Panc1 (cell line): ENCODE results near the gene ADIRF. TPM values are rescaled to one million over a fixed set of nuclear protein-coding genes. Genes with fewer than 3 reads are reported as not detected.
A peak's percentile ranks its signal among the peaks of the same experiment; 100 is the strongest.

Experiments used
- ATAC-seq: fragments of 200-7000 bp; cut with Tn5 transposase; 2 replicates; pipeline ENCODE4 v1.9.1; 2020; ENCODE audit warnings: mild to moderate bottlenecking, moderate library complexity
- BruUV-seq: library from RNA; stranded (reverse); fragments of 400-500 nt; replicated peaks from 2 replicates; lab custom pipeline; 2021; lab: Mats Ljungman, UMichigan
- CTCF ChIA-PET: fragments of 300-600 bp; sonication (Branson Sonifier 250); formaldehyde crosslinking; loops from one replicate; lab custom pipeline; 2022; ENCODE audit warnings: antibody characterized with exemption; lab: Charles Lee
- POLR2A ChIA-PET: fragments of 300-600 bp; sonication (Branson Sonifier 250); formaldehyde crosslinking; loops from one replicate; lab custom pipeline; 2022; ENCODE audit warnings: antibody characterized with exemption; lab: Charles Lee
- DNase-seq: peaks from one replicate; pipeline ENCODE4 v3.0.0-alpha.2; 2010; ENCODE audit warnings: low read depth, low spot score
- H3K27ac ChIP-seq: 2 replicates; pipeline ENCODE4 v1.5.1; 2011; ENCODE audit warnings: mild to moderate bottlenecking, low read length, inconsistent platforms
- H3K27me3 ChIP-seq: fragments of 200-500 bp; sonication (Bioruptor generic); 2 replicates; pipeline ENCODE4 v1.6.0; 2014; ENCODE audit warnings: low read length, inconsistent platforms; ENCODE audit not compliant: control insufficient read depth, insufficient read depth
- H3K36me3 ChIP-seq: fragments of 200-500 bp; sonication (Bioruptor generic); 2 replicates; pipeline ENCODE4 v1.5.1; 2014; ENCODE audit warnings: inconsistent platforms, mild to moderate bottlenecking, low read length, moderate library complexity; ENCODE audit not compliant: control insufficient read depth, insufficient read depth
- H3K4me1 ChIP-seq: 2 replicates; pipeline ENCODE4 v1.5.1; 2011; ENCODE audit warnings: inconsistent platforms, mild to moderate bottlenecking, low read length, moderate library complexity; ENCODE audit not compliant: control insufficient read depth, insufficient read depth
- H3K4me3 ChIP-seq, 2 experiments: 2 replicates each; pipeline ENCODE4 v1.5.1; 2011 to 2012; ENCODE audit warnings: low read depth in 2 of 2, low read length in 2 of 2, mild to moderate bottlenecking in 2 of 2, inconsistent platforms in 1 of 2, moderate library complexity in 1 of 2
- H3K9me3 ChIP-seq: fragments of 200-500 bp; sonication (Bioruptor generic); 2 replicates; pipeline ENCODE4 v1.5.1; 2014; ENCODE audit warnings: low read depth, mild to moderate bottlenecking, inconsistent platforms, low read length, moderate library complexity; ENCODE audit not compliant: control insufficient read depth, insufficient read depth
- CTCF ChIP-seq: fragments of 450-650 bp; IDR thresholded peaks from 2 replicates; pipeline ENCODE4 v1.5.1; 2017; ENCODE audit warnings: mild to moderate bottlenecking
- POLR2AphosphoS5 ChIP-seq: IDR thresholded peaks from 2 replicates; pipeline ENCODE4 v1.6.1; 2012; ENCODE audit warnings: mild to moderate bottlenecking, low read depth, low read length, moderate library complexity
- REST ChIP-seq, 2 experiments: IDR thresholded peaks; 2 replicates each; pipeline ENCODE4 v1.6.1; 2011 to 2012; ENCODE audit warnings: low read depth in 2 of 2, control low read depth in 1 of 2, low read length in 1 of 2, mild to moderate bottlenecking in 1 of 2, moderate library complexity in 1 of 2; ENCODE audit not compliant: insufficient read depth in 1 of 2
- SIN3A ChIP-seq: IDR thresholded peaks from 2 replicates; pipeline ENCODE4 v1.6.1; 2012; ENCODE audit warnings: low read depth, mild to moderate bottlenecking, low read length, moderate library complexity, borderline replicate concordance; ENCODE audit not compliant: insufficient read depth
- TCF7L2 ChIP-seq: IDR thresholded peaks from 2 replicates; pipeline ENCODE4 v1.6.1; 2011; ENCODE audit warnings: mild to moderate bottlenecking, low read depth, low read length, inconsistent platforms
- in situ Hi-C: cut with HindIII; loops from 2 replicates; pipeline ENCODE4 v1.10.0; 2016; ENCODE audit warnings: low sequenced_read_pairs, low pct_unique_long_range_greater_than_20kb
- intact Hi-C: fragments of 100-400 bp; cut with micrococcal nuclease; formaldehyde crosslinking; loops from one replicate; pipeline ENCODE4 v1.10.0; 2022; ENCODE audit not compliant: unreplicated experiment
- total RNA-seq: library from RNA; stranded (reverse); gene quantifications from one replicate; pipeline ENCODE4 v1.2.1, GENCODE V29; 2021; ENCODE audit not compliant: unreplicated experiment

The ADIRF gene
- total RNA-seq, 1 experiment from 2014 or later: 14.8 TPM

- Histone ChIP-seq H3K27me3 (no peaks in the 10 kb centered on the region), H3K27ac (no peak overlapping the region), H3K9me3 (no peaks in the 10 kb centered on the region), H3K4me3 (no peak overlapping the region), H3K4me1 (no peaks in the 10 kb centered on the region), H3K36me3 (no peaks in the 10 kb centered on the region)
- ChIA-PET CTCF (interaction anchor here (1.2 to 1.8 kb wide), 2 partner anchors 12 to 22 kb away, joined by 3 to 15 read pairs; no protein-coding TSS in a partner anchor), POLR2A (no interaction called here)
- intact Hi-C loops (no loop called here), in situ Hi-C loops (no loop called here)
- no peak for TF ChIP-seq REST (IDR thresholded peaks at IDR 0.05; ENCODE audit: insufficient read depth in 1 of 2, low read depth in 2 of 2, low read length in 1 of 2)
- no peak for TF ChIP-seq CTCF
- TF ChIP-seq POLR2AphosphoS5: no peak
- no peak for TF ChIP-seq TCF7L2
- TF ChIP-seq SIN3A: no peak
- ATAC-seq: no peak
- DNase-seq: no peak
- no TSS peak for BruUV-seq
These were observed 23.4 kb upstream of the ADIRF start for GRCh38 chr10:86944907-86945306.

DNA sequence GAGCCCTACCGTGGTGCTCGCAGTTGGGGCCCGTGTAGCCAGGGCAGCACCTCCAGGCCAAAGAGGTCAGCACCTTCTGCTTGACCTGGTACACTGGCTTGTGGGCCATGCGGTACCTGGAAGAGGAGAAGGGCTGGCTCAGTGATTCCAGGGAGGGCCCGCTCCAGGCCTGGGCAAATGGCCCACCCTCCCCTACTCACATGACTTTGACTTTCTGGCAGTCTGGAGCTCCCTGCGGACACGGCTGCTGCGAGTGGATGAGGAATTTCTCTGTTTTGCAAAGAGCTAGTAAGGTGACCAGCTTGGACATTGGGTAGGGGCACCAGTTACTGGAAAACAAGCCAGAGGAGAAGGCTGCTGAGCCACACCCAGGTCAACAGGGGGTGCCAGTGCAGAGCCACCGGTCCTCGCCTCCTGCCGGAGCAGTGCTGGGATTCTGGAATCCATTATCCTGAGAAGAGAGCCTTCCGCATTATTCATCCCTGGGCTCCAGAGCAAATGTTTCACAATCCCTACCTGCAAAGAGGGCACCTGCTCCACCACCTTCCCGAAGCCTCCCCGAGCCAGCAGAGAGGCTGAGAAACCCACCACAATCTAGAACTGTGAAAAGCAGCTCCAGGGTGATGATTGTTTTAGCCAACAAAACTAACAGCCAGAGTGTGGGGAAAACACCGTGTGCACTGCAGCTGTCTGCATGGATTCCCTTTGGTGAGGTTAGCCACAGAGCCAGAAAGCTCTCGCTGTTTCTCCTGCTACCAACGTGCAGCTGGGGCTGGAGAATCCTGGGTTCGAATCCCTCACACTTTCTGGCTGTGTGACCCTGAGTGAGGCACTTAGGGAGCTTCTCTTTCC, 22.7 kb upstream of the ADIRF start:
- Histone ChIP-seq H3K4me3 (no peak overlapping the region), H3K36me3 (no peaks in the 10 kb centered on the region), H3K4me1 (no peaks in the 10 kb centered on the region), H3K27me3 (no peaks in the 10 kb centered on the region), H3K9me3 (no peaks in the 10 kb centered on the region), H3K27ac (no peak overlapping the region)
- ChIA-PET CTCF (interaction anchor here (1.2 to 1.8 kb wide), 3 partner anchors 11 to 21 kb away, joined by 3 to 15 read pairs (median 5); no protein-coding TSS in a partner anchor), POLR2A (no interaction called here)
- in situ Hi-C loops: no loop called here
- intact Hi-C loops: no loop called here
- DNase-seq: no peak
- no TSS peak for BruUV-seq
- TF ChIP-seq REST (IDR thresholded peaks at IDR 0.05; ENCODE audit: insufficient read depth in 1 of 2, low read depth in 2 of 2, low read length in 1 of 2) (no peak), POLR2AphosphoS5 (no peak), SIN3A (no peak), TCF7L2 (no peak), CTCF (no peak; the same call in 1 of the 2 replicates)
- ATAC-seq: peak; percentile 62
